GM21447 (cell line): ENCODE results near the gene CFAP54.
"Not testable (repeated sequence)": the region's sequence is repeated elsewhere in the genome, so short reads cannot be mapped to it uniquely, and the experiment has no call there.

Experiments used
- ATAC-seq: cut with Tn5 transposase; IDR thresholded peaks from one replicate; pipeline ENCODE4 v1.9.1; 2021; ENCODE audit not compliant: unreplicated experiment

The CFAP54 gene

DNA sequence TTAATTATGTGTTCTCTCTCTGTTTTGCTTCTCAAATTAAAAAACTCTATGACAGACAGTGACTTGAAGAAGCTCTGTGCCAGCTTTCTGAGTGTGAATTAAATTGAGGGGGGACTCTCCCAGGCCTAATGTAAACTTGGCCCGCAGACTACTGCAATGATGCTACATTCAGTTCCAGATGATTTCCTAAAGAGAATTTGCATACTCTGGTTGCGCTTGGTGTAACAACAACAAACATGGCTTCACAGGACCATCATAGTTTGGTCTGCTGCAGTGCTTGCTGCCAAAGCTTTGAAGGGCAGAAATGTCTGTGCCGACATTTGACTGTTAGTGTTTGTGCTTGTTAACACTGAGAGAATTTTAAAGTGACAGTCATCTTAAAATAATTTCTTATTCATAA is 25.0 kb downstream of the CFAP54 start:
- peak; percentile 78 for ATAC-seq

GRCh38 chr12:96516472-96517430 is 27.4 kb downstream of the CFAP54 start:
- peak; percentile 68 for ATAC-seq

DNA sequence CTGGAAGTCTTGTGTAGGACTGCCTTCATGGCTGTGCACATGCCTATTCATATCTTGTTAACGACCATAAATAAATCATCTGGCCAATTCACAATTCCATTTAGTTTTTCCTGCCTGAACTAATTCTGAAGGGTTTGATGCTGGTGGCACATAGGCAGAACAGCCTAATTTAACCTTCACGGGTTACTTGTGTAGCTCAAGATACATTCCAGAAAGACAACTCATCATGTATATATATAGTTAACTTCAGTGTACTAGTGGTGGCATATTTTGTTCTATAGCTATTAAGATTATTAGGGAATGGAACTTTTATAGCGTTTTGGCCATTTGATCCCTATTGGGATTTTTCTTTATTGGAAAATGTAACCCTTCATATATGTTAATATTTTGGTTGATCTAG is 31.4 kb downstream of the CFAP54 start:
- ATAC-seq: no peak

GRCh38 chr12:96521895-96522682 is 32.7 kb downstream of the CFAP54 start:
- ATAC-seq: no peak

GRCh38 chr12:96522690-96523089 is 33.3 kb downstream of the CFAP54 start:
- ATAC-seq: no peak

GRCh38 chr12:96526110-96526509 is 36.7 kb downstream of the CFAP54 start:
- no peak for ATAC-seq

- ATAC-seq: no peak
Observed at GRCh38 chr12:96529912-96530311, 40.5 kb downstream of the CFAP54 start.

DNA sequence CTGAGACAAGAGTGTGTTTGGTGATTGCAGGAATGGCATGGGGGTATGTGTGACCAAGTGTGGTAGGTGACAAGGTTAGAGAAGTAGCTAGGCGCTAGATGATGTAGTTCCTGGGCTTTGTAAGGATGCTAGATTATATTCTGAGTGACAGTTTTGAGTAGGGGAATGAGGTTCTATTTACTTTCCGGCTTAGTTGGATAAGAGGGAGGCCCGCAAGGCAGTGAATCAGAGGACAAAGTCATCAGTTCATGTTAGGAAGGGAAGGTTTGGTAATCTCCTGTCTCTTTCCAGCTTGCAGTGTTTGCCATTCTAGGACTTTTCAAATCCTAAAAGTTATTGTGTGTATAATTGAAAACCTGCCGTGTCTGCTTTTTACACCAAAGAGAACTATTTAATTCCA is 45.0 kb downstream of the CFAP54 start:
- ATAC-seq: no peak

- ATAC-seq: no peak
Observed at GRCh38 chr12:96548384-96548783, 59.0 kb downstream of the CFAP54 start.

DNA sequence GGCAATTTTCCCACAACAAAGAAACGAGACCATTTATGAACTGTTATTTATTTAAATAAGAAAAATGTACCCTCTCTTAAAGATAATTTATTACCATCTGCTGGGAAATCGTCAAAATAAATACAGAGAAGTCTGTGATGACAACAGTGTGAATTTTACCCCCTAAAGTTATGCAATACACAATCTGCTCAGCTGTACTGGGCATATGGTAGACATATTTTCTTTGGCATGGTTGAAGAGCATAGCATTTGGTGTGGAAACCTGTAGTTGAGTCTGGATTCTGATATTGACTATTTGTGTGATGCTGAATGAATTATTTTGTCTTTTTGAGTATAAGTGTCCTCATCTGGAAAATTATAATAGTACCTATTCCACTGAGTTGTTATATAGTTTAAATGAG is 60.0 kb downstream of the CFAP54 start:
- no peak for ATAC-seq

- peak; percentile 20 for ATAC-seq
Observed at GRCh38 chr12:96570579-96570978, 81.2 kb downstream of the CFAP54 start.

DNA sequence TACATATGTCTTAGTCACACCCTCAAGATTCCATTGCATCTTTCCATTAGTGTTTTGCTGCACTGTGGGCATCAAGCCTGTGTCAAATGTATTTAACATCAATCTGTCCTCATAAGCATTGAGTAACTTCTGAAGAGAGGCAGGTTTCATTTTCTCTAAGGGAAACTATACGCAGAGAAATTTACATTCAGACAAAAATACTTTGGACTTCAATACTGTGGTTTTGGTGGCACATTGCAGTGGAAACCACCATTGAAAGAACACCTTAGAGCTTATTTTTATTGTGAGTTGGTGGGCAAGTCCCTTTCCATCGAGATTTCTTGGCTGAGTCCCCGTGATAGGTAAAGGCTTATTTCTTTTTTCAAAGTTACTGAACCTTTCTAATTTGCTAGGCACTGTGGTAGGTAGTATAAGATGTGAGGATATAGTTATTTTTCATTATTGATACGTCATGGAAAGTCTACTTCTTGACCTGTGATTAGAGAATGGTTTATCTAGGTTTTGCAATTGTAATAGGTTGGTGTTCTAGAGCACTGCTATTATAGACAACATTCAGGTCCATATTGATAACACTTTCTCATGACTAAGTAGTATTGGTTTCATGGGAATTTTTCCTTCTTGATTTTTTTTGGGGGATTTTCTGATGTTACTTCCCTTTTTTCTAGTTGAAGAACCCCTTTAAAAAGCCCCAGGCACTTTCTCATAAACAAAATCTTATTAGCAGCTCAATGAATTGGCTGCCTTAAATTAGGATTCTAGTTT is 81.9 kb downstream of the CFAP54 start:
- ATAC-seq: peak; percentile 91

GRCh38 chr12:96578526-96579125 is 89.2 kb downstream of the CFAP54 start:
- ATAC-seq: peak; percentile 96

GRCh38 chr12:96585977-96586376 is 96.6 kb downstream of the CFAP54 start:
- ATAC-seq: no peak

- no peak for ATAC-seq
Observed at GRCh38 chr12:96587691-96588090, 98.3 kb downstream of the CFAP54 start.

DNA sequence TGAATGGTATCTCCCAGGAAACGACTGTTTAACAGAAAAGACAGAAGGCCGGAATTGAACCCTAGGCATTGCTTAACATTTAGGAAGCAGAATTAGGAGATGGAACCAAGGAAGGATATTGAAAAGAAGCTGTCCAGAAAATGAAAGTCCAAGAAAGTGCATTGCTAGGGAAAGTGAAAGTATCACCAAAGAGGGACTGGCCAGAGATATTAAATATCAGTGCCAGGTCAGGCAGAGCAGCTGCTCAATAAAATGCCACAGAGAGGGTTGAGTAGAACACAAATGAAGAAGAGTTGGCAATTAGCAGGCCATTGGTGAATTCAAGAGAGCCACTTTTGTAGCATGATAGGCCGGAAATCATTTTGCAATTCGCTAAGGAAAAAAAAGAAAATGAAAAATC is 101.6 kb downstream of the CFAP54 start:
- ATAC-seq: no peak

GRCh38 chr12:96604374-96604773 is 115.0 kb downstream of the CFAP54 start:
- not testable (repeated sequence) for ATAC-seq

GRCh38 chr12:96605684-96606083 is 116.3 kb downstream of the CFAP54 start:
- ATAC-seq: no peak

- ATAC-seq: no peak
Observed at GRCh38 chr12:96606134-96606533, 116.8 kb downstream of the CFAP54 start.

DNA sequence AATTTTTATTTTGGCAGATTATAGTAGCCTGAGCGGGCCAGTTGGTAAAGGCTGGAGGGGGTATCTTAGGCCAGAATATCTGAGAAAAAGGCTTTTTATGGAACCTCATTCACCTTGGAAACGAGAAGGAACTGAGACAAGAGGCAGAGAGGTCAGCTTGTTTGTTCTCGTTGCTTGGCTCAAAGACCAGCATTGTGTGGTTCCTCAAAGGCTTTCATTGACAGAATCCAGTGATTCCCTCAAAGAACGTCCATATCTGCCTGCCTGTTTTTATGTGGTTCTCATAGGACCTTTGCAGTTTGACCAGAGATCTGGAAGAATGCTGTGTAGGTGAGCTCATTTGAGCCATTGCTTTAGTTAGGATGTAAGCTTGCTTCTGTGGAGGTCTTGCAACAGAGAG is 117.3 kb downstream of the CFAP54 start:
- no peak for ATAC-seq

GRCh38 chr12:96617178-96617577 is 127.8 kb downstream of the CFAP54 start:
- ATAC-seq: no peak
